Stimulated activated naive CD8-positive, alpha-beta T cell treated with anti-CD3 and anti-CD28 coated beads, Interleukin-15, amount 100 ng/mL, for 72 hours (primary cell): ENCODE results near the gene TP53AIP1.
A peak's percentile ranks its signal among the peaks of the same experiment; 100 is the strongest.

Experiments
- ATAC-seq: fragments of 150-1000 bp; cut with Tn5 transposase; 2 replicates; pipeline ENCODE4 v1.10.0; 2021; ENCODE audit warnings: mild to moderate bottlenecking, moderate library complexity
- DNase-seq, 2 donors: peaks; one replicate each; pipeline ENCODE4 v3.0.0; 2021 to 2022
- H3K27ac Mint-ChIP-seq, 2 donors: one replicate each; pipeline ENCODE4 v1.8.0; 2022; ENCODE audit warnings: mild to moderate bottlenecking in 2 of 2, mixed read lengths in 2 of 2, moderate library complexity in 2 of 2
- H3K27me3 Mint-ChIP-seq: one replicate; pipeline ENCODE4 v1.8.0; 2022; ENCODE audit warnings: mixed read lengths
- H3K4me1 Mint-ChIP-seq: one replicate; pipeline ENCODE4 v1.8.0; 2022; ENCODE audit warnings: mild to moderate bottlenecking, mixed read lengths
- H3K4me3 Mint-ChIP-seq, 2 donors: one replicate each; pipeline ENCODE4 v1.8.0; 2022; ENCODE audit warnings: mild to moderate bottlenecking in 2 of 2, mixed read lengths in 2 of 2, moderate library complexity in 1 of 2
- H3K9me3 Mint-ChIP-seq, 2 donors: one replicate each; pipeline ENCODE4 v1.8.0; 2022; ENCODE audit warnings: mixed read lengths in 2 of 2

TP53AIP1 gene, protein sequence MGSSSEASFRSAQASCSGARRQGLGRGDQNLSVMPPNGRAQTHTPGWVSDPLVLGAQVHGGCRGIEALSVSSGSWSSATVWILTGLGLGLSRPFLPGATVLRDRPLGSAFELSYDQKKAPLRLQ

GRCh38 chr11:128942817-128943427 lies at the start of gene TP53AIP1:
Gene TP53AIP1, minus strand, starts transcription at chr11:128942871. Its CDS starts 5,053 bp downstream, at chr11:128937818.
- no peaks in the 10 kb centered on the region for H3K4me1 Mint-ChIP-seq
- DNase-seq (no peak), ATAC-seq (no peak)
- H3K27ac Mint-ChIP-seq: peak within 1 kb of the TSS in 1 of 2 donors; percentile 59
- H3K27me3 Mint-ChIP-seq: peaks cover 17% of the 10 kb centered on the region
- no peak within 1 kb of the TSS for H3K4me3 Mint-ChIP-seq
- no peaks in the 10 kb centered on the region for H3K9me3 Mint-ChIP-seq

GRCh38 chr11:128988242-128988970 lies 45.7 kb upstream of the TP53AIP1 start:
- no peaks in the 10 kb centered on the region for H3K27me3 Mint-ChIP-seq
- H3K27ac Mint-ChIP-seq: no peak overlapping the region
- ATAC-seq: no peak
- no peak for DNase-seq
- H3K4me3 Mint-ChIP-seq: no peak overlapping the region
- peaks cover 0 to 7% of the 10 kb centered on the region in 2 donors for H3K9me3 Mint-ChIP-seq
- no peaks in the 10 kb centered on the region for H3K4me1 Mint-ChIP-seq

- ATAC-seq (no peak), DNase-seq (no peak)
- no peak overlapping the region for H3K4me3 Mint-ChIP-seq
- peaks cover 0 to 7% of the 10 kb centered on the region in 2 donors for H3K9me3 Mint-ChIP-seq
- H3K27ac Mint-ChIP-seq: no peak overlapping the region
- no peaks in the 10 kb centered on the region for H3K4me1 Mint-ChIP-seq
- no peaks in the 10 kb centered on the region for H3K27me3 Mint-ChIP-seq
Observed at GRCh38 chr11:128985880-128986279, 43.2 kb upstream of the TP53AIP1 start.

DNA sequence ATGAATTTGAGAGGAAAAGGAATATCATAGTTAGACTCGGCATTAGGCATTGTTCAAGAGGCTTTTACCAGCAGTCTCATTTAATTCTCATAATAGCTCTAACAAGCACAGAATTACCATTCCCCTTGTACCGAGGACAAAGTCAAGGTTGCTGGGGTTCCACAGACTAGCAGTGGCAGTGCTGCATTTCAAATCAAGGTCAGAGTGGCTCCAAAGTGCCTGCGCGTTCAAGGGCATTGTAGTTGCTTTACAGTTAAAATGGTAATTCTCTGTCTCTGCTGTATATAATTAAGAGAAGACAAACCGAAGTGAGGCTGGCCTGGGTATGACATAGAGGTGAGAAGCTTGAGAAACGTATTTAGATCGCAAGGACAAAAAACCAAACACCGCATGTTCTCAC lies 40.4 kb upstream of the TP53AIP1 start:
- Mint-ChIP-seq H3K27ac (no peak overlapping the region), H3K4me3 (no peak overlapping the region), H3K27me3 (no peaks in the 10 kb centered on the region), H3K9me3 (no peaks in the 10 kb centered on the region), H3K4me1 (no peaks in the 10 kb centered on the region)
- DNase-seq (no peak), ATAC-seq (no peak)

DNA sequence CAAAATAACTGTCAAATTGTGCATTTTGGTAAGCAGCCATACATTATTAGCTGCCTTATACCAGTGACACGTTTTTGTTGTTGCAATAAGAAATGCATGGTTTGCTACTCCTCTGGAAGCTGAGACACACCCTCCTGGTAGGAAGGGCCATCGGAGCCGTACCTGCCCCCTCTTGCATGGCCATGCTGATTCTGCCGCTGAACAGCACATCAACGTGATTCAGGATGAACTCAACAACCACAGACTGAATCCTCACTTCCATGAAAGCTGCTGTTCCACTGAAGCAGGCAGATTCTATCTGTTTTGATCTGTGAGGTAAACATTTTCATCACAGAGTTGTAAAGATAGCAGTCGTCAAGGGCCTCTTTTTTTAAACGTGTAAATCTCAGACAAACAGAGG lies 38.6 kb upstream of the TP53AIP1 start:
- no peaks in the 10 kb centered on the region for H3K27me3 Mint-ChIP-seq
- H3K9me3 Mint-ChIP-seq: no peaks in the 10 kb centered on the region
- no peak for DNase-seq
- ATAC-seq: no peak
- no peak overlapping the region for H3K4me3 Mint-ChIP-seq
- H3K27ac Mint-ChIP-seq: no peak overlapping the region
- H3K4me1 Mint-ChIP-seq: no peaks in the 10 kb centered on the region

GRCh38 chr11:128970598-128971190 lies 28.0 kb upstream of the TP53AIP1 start:
- Mint-ChIP-seq H3K27me3 (no peaks in the 10 kb centered on the region), H3K4me3 (no peak overlapping the region), H3K27ac (no peak overlapping the region), H3K9me3 (no peaks in the 10 kb centered on the region), H3K4me1 (peaks cover 13% of the 10 kb centered on the region)
- ATAC-seq (peak; percentile 56), DNase-seq (no peak)

DNA sequence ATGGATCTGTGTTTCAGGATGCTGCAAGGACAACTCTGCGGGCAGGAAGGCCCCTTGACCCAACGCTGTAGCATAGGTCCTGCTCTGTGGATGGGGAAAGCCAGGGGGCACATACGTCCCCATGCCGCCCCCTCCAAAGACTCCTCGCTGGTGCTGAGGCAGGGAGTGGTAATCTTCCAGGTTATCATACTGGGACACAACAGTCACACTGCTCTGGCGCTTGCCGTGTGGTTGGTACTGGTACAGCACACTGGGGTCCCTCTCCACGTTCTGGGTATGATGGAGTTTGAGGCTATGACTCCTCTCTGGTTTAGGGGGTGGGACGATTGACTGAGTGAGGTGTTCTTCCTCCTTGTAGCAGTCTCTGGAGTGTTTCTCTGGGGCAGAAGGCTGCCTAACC lies 26.2 kb upstream of the TP53AIP1 start:
- H3K9me3 Mint-ChIP-seq: no peaks in the 10 kb centered on the region
- DNase-seq (no peak), ATAC-seq (peak; percentile 44)
- no peak overlapping the region for H3K4me3 Mint-ChIP-seq
- H3K4me1 Mint-ChIP-seq: peaks cover 31% of the 10 kb centered on the region
- H3K27me3 Mint-ChIP-seq: no peaks in the 10 kb centered on the region
- no peak overlapping the region for H3K27ac Mint-ChIP-seq

- no peak for DNase-seq
- no peak for ATAC-seq
- no peak overlapping the region for H3K4me3 Mint-ChIP-seq
- H3K27me3 Mint-ChIP-seq: no peaks in the 10 kb centered on the region
- no peak overlapping the region for H3K27ac Mint-ChIP-seq
- H3K9me3 Mint-ChIP-seq: no peaks in the 10 kb centered on the region
- peaks cover 41% of the 10 kb centered on the region for H3K4me1 Mint-ChIP-seq
Observed at GRCh38 chr11:128967578-128967977, 24.9 kb upstream of the TP53AIP1 start.

- peak overlapping the region in 1 of 2 donors; percentile 39 for H3K4me3 Mint-ChIP-seq
- DNase-seq: no peak
- H3K27me3 Mint-ChIP-seq: no peaks in the 10 kb centered on the region
- ATAC-seq: peak; percentile 79
- H3K9me3 Mint-ChIP-seq: no peaks in the 10 kb centered on the region
- H3K4me1 Mint-ChIP-seq: peaks cover 36% of the 10 kb centered on the region
- no peak overlapping the region for H3K27ac Mint-ChIP-seq
Observed at GRCh38 chr11:128965485-128965884, 22.8 kb upstream of the TP53AIP1 start.

DNA sequence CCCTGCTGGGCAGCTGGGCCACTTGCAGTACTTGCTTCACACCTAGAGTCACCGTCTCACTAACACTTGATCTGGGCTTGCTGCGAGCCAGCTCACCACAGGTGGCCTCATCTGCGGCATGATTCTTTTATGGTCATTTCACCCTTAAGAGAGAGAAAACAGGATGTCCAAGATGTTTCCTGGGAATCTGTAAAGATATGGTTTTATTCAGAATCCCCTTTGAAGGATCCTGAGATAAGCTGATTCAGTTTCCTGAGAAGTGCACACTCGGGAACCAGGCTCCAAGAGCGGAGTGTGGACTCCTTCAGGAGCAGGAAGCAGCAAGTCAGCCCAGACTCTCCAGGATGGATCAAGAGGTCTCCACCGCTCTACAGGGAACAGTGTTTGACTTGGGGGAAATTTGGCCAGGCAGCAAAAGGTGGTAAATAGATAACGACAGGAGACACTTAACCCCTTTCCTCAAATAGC lies 21.8 kb upstream of the TP53AIP1 start:
- DNase-seq (no peak), ATAC-seq (no peak)
- no peaks in the 10 kb centered on the region for H3K27me3 Mint-ChIP-seq
- peak overlapping the region in 1 of 2 donors; percentile 43 for H3K4me3 Mint-ChIP-seq
- H3K9me3 Mint-ChIP-seq: no peaks in the 10 kb centered on the region
- H3K27ac Mint-ChIP-seq: peak overlapping the region in 1 of 2 donors; percentile 55
- H3K4me1 Mint-ChIP-seq: peaks cover 30% of the 10 kb centered on the region

DNA sequence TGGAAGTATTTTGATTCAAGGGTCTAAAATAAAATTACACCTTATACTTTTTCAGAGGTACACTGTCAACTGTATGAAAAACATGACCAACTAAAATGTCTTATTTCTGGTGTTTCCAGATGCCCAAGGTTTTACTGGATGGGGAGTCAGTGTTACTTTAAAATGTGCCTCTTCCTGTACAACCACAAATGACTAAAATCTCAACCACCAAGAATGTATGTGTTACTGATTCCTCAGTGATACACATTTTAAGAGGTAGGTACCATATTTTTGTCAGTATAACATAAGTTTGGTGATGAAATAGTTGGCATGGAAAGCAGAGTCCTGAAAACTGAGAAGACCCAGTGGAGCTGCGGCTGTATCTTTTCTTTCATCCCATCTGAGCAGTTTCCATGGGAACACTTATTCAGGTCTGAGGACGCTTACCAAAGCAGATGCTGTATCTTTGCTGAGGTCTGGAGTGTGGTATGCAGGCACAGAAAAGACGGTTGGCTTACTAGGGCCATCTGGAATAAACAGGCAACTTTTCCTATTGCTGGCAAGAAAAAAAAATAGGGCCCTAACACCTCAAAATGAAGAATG lies 21.2 kb upstream of the TP53AIP1 start:
- H3K4me3 Mint-ChIP-seq: peak overlapping the region in 1 of 2 donors; percentile 43

GRCh38 chr11:128962896-128963295 lies 20.2 kb upstream of the TP53AIP1 start:
- Mint-ChIP-seq H3K27ac (no peak overlapping the region), H3K27me3 (no peaks in the 10 kb centered on the region), H3K9me3 (no peaks in the 10 kb centered on the region), H3K4me3 (no peak overlapping the region), H3K4me1 (peaks cover 30% of the 10 kb centered on the region)
- ATAC-seq (no peak), DNase-seq (no peak)

More for the DNA sequence above, 21.2 kb upstream of the TP53AIP1 start:
- ATAC-seq: peak; percentile 84
- peaks cover 30% of the 10 kb centered on the region for H3K4me1 Mint-ChIP-seq
- H3K9me3 Mint-ChIP-seq: no peaks in the 10 kb centered on the region
- H3K27ac Mint-ChIP-seq: peak overlapping the region in 1 of 2 donors; percentile 15
- DNase-seq: no peak
- no peaks in the 10 kb centered on the region for H3K27me3 Mint-ChIP-seq

GRCh38 chr11:128961645-128962044 lies 19.0 kb upstream of the TP53AIP1 start:
- ATAC-seq: no peak
- no peak for DNase-seq
- peaks cover 8% of the 10 kb centered on the region for H3K27me3 Mint-ChIP-seq
- H3K9me3 Mint-ChIP-seq: no peaks in the 10 kb centered on the region
- no peak overlapping the region for H3K27ac Mint-ChIP-seq
- no peak overlapping the region for H3K4me3 Mint-ChIP-seq
- peaks cover 30% of the 10 kb centered on the region for H3K4me1 Mint-ChIP-seq

- DNase-seq (no peak), ATAC-seq (no peak)
- no peaks in the 10 kb centered on the region for H3K4me1 Mint-ChIP-seq
- no peaks in the 10 kb centered on the region for H3K9me3 Mint-ChIP-seq
- no peak overlapping the region for H3K4me3 Mint-ChIP-seq
- peaks cover 27% of the 10 kb centered on the region for H3K27me3 Mint-ChIP-seq
- no peak overlapping the region for H3K27ac Mint-ChIP-seq
Observed at GRCh38 chr11:128957202-128957482, 14.5 kb upstream of the TP53AIP1 start.

GRCh38 chr11:128956401-128957201 lies 13.9 kb upstream of the TP53AIP1 start:
- Mint-ChIP-seq H3K9me3 (no peaks in the 10 kb centered on the region), H3K4me1 (no peaks in the 10 kb centered on the region), H3K27ac (peak overlapping the region in 1 of 2 donors; percentile 6), H3K4me3 (no peak overlapping the region), H3K27me3 (peaks cover 27% of the 10 kb centered on the region)
- ATAC-seq (no peak), DNase-seq (peak in 1 of 2 donors; percentile 20)
